Choroid plexus epithelial cell (primary cell): Measurements from ENCODE around the gene EXOSC5.

ENCODE experiments used
- DNase-seq: peaks from one replicate; pipeline ENCODE4 v3.0.0-alpha.2; 2010; ENCODE audit warnings: low read depth
- H3K4me3 ChIP-seq: 2 replicates; pipeline ENCODE4 v1.5.1; 2011; ENCODE audit warnings: low read depth, mild to moderate bottlenecking, control low read depth, low read length, moderate library complexity
- CTCF ChIP-seq: conservative IDR thresholded peaks from 2 replicates; pipeline ENCODE4 v1.5.1; 2011; ENCODE audit warnings: low read depth, mild to moderate bottlenecking, control low read depth, inconsistent platforms, low read length, moderate library complexity

The EXOSC5 gene

GRCh38 chr19:41357746-41358145 lies 39.4 kb downstream of the EXOSC5 start:
- TF ChIP-seq CTCF: no peak
- no peak for DNase-seq
- H3K4me3 ChIP-seq: no peak overlapping the region

GRCh38 chr19:41356984-41357739 lies 40.0 kb downstream of the EXOSC5 start:
- no peak for TF ChIP-seq CTCF
- no peak for DNase-seq
- H3K4me3 ChIP-seq: no peak overlapping the region

- no peak for DNase-seq
- TF ChIP-seq CTCF: no peak
- H3K4me3 ChIP-seq: no peak overlapping the region
These were observed 41.4 kb downstream of the EXOSC5 start for GRCh38 chr19:41355802-41356201.

- H3K4me3 ChIP-seq: no peak overlapping the region
- TF ChIP-seq CTCF: no peak
- DNase-seq: no peak
These were observed 42.1 kb downstream of the EXOSC5 start for GRCh38 chr19:41355035-41355434.

GRCh38 chr19:41354343-41354953 lies 42.7 kb downstream of the EXOSC5 start:
- TF ChIP-seq CTCF: no peak
- peak overlapping the region; percentile 77 for H3K4me3 ChIP-seq

GRCh38 chr19:41353466-41354342 lies 43.5 kb downstream of the EXOSC5 start, which contains the start of gene TGFB1:
TSS of gene TGFB1 (minus strand) at chr19:41353922. CDS start at chr19:41353044, 878 bp downstream.
- DNase-seq: peak; percentile 85
- TF ChIP-seq CTCF: peak; percentile 85
- peak within 1 kb of the TSS; percentile 77 for H3K4me3 ChIP-seq

More at GRCh38 chr19:41354343-41354953, 42.7 kb downstream of the EXOSC5 start:
- no peak for DNase-seq
